ENCODE results near the gene GEMIN7.
A peak's percentile ranks its signal among the peaks of the same experiment; 100 is the strongest.

GEMIN7 gene

GRCh38 chr19:45045671-45046353, 33.2 kb upstream of the GEMIN7 start:
- ATAC-seq (ENCODE audit: low read depth) (no peak), DNase-seq (ENCODE audit: low spot score) (no peak)
- Histone ChIP-seq H3K9me3 (ENCODE audit: severe bottlenecking) (no peaks in the 10 kb centered on the region), H3K27ac (ENCODE audit: poor library complexity, severe bottlenecking) (no peak overlapping the region), H3K27me3 (ENCODE audit: insufficient read depth, poor library complexity, severe bottlenecking) (no peaks in the 10 kb centered on the region), H3K36me3 (ENCODE audit: low read depth) (peaks cover 62% of the 10 kb centered on the region), H3K4me3 (ENCODE audit: severe bottlenecking) (no peak overlapping the region), H3K4me1 (ENCODE audit: insufficient read depth, poor library complexity, severe bottlenecking) (no peaks in the 10 kb centered on the region)
- no peak for TF ChIP-seq CTCF (IDR thresholded peaks at IDR 0.05; ENCODE audit: poor library complexity, severe bottlenecking)

- Histone ChIP-seq H3K4me1 (ENCODE audit: insufficient read depth, poor library complexity, severe bottlenecking) (no peaks in the 10 kb centered on the region), H3K36me3 (ENCODE audit: low read depth) (peaks cover 62% of the 10 kb centered on the region), H3K4me3 (ENCODE audit: severe bottlenecking) (no peak overlapping the region), H3K27me3 (ENCODE audit: insufficient read depth, poor library complexity, severe bottlenecking) (no peaks in the 10 kb centered on the region), H3K9me3 (ENCODE audit: severe bottlenecking) (no peaks in the 10 kb centered on the region), H3K27ac (ENCODE audit: poor library complexity, severe bottlenecking) (no peak overlapping the region)
- no peak for TF ChIP-seq CTCF (IDR thresholded peaks at IDR 0.05; ENCODE audit: poor library complexity, severe bottlenecking)
- no peak for DNase-seq (ENCODE audit: low spot score)
- no peak for ATAC-seq (ENCODE audit: low read depth)
Measured at GRCh38 chr19:45046355-45046754, 32.7 kb upstream of the GEMIN7 start.

GRCh38 chr19:45047188-45047797, 31.8 kb upstream of the GEMIN7 start:
- no peak overlapping the region for H3K4me3 ChIP-seq (ENCODE audit: severe bottlenecking)
- no peak for TF ChIP-seq CTCF (IDR thresholded peaks at IDR 0.05; ENCODE audit: poor library complexity, severe bottlenecking)
- no peak overlapping the region for H3K27ac ChIP-seq (ENCODE audit: poor library complexity, severe bottlenecking)
- DNase-seq (ENCODE audit: low spot score) (no peak), ATAC-seq (ENCODE audit: low read depth) (no peak)
- no peaks in the 10 kb centered on the region for H3K27me3 ChIP-seq (ENCODE audit: insufficient read depth, poor library complexity, severe bottlenecking)
- H3K36me3 ChIP-seq (ENCODE audit: low read depth): peaks cover 60% of the 10 kb centered on the region
- no peaks in the 10 kb centered on the region for H3K4me1 ChIP-seq (ENCODE audit: insufficient read depth, poor library complexity, severe bottlenecking)
- H3K9me3 ChIP-seq (ENCODE audit: severe bottlenecking): no peaks in the 10 kb centered on the region

- TF ChIP-seq CTCF (IDR thresholded peaks at IDR 0.05; ENCODE audit: poor library complexity, severe bottlenecking): no peak
- Histone ChIP-seq H3K36me3 (ENCODE audit: low read depth) (peaks cover 61% of the 10 kb centered on the region), H3K27me3 (ENCODE audit: insufficient read depth, poor library complexity, severe bottlenecking) (no peaks in the 10 kb centered on the region), H3K4me3 (ENCODE audit: severe bottlenecking) (no peak overlapping the region), H3K4me1 (ENCODE audit: insufficient read depth, poor library complexity, severe bottlenecking) (no peaks in the 10 kb centered on the region), H3K27ac (ENCODE audit: poor library complexity, severe bottlenecking) (no peak overlapping the region), H3K9me3 (ENCODE audit: severe bottlenecking) (no peaks in the 10 kb centered on the region)
- DNase-seq (ENCODE audit: low spot score): no peak
- peak; percentile 52; the same call in 2 of the 3 replicates for ATAC-seq (ENCODE audit: low read depth)
Measured at GRCh38 chr19:45049073-45049736, 29.9 kb upstream of the GEMIN7 start.
